OCI-LY7 (cell line): ENCODE data around the gene ITGA7. TPM values are rescaled to one million over a fixed set of nuclear protein-coding genes. Genes with fewer than 3 reads are reported as not detected.
A peak's percentile ranks its signal among the peaks of the same experiment; 100 is the strongest.

ENCODE experiments used
- BruUV-seq: library from RNA; stranded (reverse); fragments of 400-500 nt; replicated peaks from 2 replicates; lab custom pipeline; 2021; lab: Mats Ljungman, UMichigan
- CTCF ChIA-PET: fragments of 300-600 bp; sonication (Branson Sonifier 250); formaldehyde crosslinking; loops from one replicate; lab custom pipeline; 2022; ENCODE audit warnings: antibody characterized with exemption; ENCODE audit not compliant: unreplicated experiment; lab: Charles Lee
- POLR2A ChIA-PET: fragments of 300-600 bp; sonication (Branson Sonifier 250); formaldehyde crosslinking; loops from one replicate; lab custom pipeline; 2022; ENCODE audit warnings: antibody characterized with exemption; lab: Charles Lee
- DNase-seq: peaks from one replicate; pipeline ENCODE4 v3.0.0-alpha.2; 2015; ENCODE audit warnings: low spot score
- H2AFZ ChIP-seq: fragments of 200-600 bp; sonication (generic), shearing (Covaris generic); 2 replicates; pipeline ENCODE4 v1.6.1; 2014; ENCODE audit warnings: mild to moderate bottlenecking, antibody characterized with exemption, low read length, moderate library complexity
- H3K27ac ChIP-seq: fragments of 200-600 bp; sonication (generic); 2 replicates; pipeline ENCODE4 v1.5.1; 2014; ENCODE audit warnings: mixed run types, low read depth, mild to moderate bottlenecking, moderate library complexity, low read length, inconsistent platforms; ENCODE audit not compliant: poor library complexity, severe bottlenecking
- H3K36me3 ChIP-seq: fragments of 200-600 bp; sonication (generic); 2 replicates; pipeline ENCODE4 v1.6.1; 2014; ENCODE audit warnings: mild to moderate bottlenecking, antibody characterized with exemption, low read length, moderate library complexity, mixed read lengths; ENCODE audit not compliant: insufficient read depth
- H3K4me1 ChIP-seq: fragments of 200-600 bp; sonication (generic); 2 replicates; pipeline ENCODE4 v1.5.1; 2014; ENCODE audit warnings: mild to moderate bottlenecking, low read length; ENCODE audit not compliant: insufficient read depth, poor library complexity, severe bottlenecking
- H3K4me2 ChIP-seq: fragments of 200-600 bp; sonication (generic); 2 replicates; pipeline ENCODE4 v1.6.1; 2014; ENCODE audit warnings: mild to moderate bottlenecking, low read length
- H3K4me3 ChIP-seq: fragments of 200-600 bp; sonication (generic); 2 replicates; pipeline ENCODE4 v1.5.1; 2014; ENCODE audit warnings: mild to moderate bottlenecking, low read depth, low read length; ENCODE audit not compliant: poor library complexity, severe bottlenecking
- H3K79me2 ChIP-seq: fragments of 200-600 bp; sonication (generic); 2 replicates; pipeline ENCODE4 v1.6.1; 2016; ENCODE audit warnings: low read depth, mild to moderate bottlenecking, low read length, moderate library complexity, mixed read lengths; ENCODE audit not compliant: insufficient read depth
- H3K9me2 ChIP-seq: fragments of 200-600 bp; sonication (generic); 2 replicates; pipeline ENCODE4 v1.6.1; 2016; ENCODE audit warnings: mild to moderate bottlenecking, low read length, mixed read lengths; ENCODE audit not compliant: insufficient read depth
- H3K9me3 ChIP-seq: fragments of 200-600 bp; sonication (generic); 2 replicates; pipeline ENCODE4 v1.6.1; 2014; ENCODE audit warnings: mild to moderate bottlenecking, mixed run types, low read length, mixed read lengths
- H4K20me1 ChIP-seq: fragments of 200-600 bp; sonication (generic); 2 replicates; pipeline ENCODE4 v1.6.1; 2014; ENCODE audit warnings: mild to moderate bottlenecking, antibody characterized with exemption, low read length, moderate library complexity, mixed read lengths; ENCODE audit not compliant: insufficient read depth
- EZH2phosphoT487 ChIP-seq: fragments of 200-600 bp; sonication (generic); IDR thresholded peaks from 2 replicates; pipeline ENCODE4 v1.6.1; 2018; ENCODE audit warnings: low read depth, borderline replicate concordance, mild to moderate bottlenecking, mixed run types, antibody characterized with exemption, low read length, moderate library complexity, mixed read lengths
- intact Hi-C: fragments of 100-400 bp; cut with micrococcal nuclease; formaldehyde crosslinking; loops from one replicate; pipeline ENCODE4 v1.10.0; 2022; ENCODE audit not compliant: unreplicated experiment
- total RNA-seq, 2 experiments: library from RNA; depleted of rRNA in 1 of 2; stranded (reverse); fragments of >200 nt in 1 of 2; shearing (Covaris generic) in 1 of 2; gene quantifications; 2 replicates each; pipeline ENCODE4 v1.2.3, GENCODE V29; 2014 to 2022
- TF ChIP-seq, protein P1 (sequence below): fragments of 200-600 bp; sonication (generic); conservative IDR thresholded peaks from 2 replicates; pipeline ENCODE4 v1.5.1; 2014; ENCODE audit warnings: mild to moderate bottlenecking, antibody characterized with exemption, low read length, moderate library complexity, mixed read lengths

ITGA7 gene
- total RNA-seq, 2 experiments from 2014 or later = 1.5 to 4.0 TPM

DNA sequence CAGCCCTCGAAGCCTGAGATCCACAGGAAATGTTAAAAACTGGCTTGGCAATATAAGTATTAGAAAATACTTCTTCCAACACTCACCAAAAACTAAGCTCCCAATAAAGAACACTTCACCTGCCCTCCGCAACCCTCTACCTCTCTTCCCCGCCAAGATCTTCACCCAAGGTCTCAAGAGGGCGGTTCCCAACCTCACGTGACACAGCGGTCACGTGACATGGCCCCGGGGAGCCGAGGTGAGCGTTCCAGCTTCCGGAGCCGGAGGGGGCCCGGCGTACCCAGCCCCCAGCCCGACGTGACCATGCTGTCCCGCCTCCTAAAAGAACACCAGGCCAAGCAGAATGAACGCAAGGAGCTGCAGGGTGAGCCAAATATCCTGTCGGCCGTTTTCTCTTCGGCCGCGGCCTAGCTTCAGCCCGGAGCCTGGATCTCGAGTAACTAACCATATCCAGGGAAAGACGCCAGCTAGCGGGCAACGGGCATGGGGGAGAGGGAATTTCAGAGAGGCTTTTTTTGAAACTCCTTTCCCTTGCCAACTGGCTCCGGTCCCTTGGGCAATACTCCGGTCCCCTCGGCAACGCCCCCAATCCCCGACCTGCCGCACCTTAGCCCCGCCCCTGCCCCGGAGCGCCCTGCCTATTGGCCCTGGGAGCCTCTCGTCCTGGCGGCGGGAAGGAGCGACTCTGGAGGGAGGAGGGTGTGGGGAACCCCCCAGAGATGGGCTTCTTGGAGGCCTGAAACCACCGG lies 8.3 kb upstream of the ITGA7 start, which contains the start of gene BLOC1S1:
Gene BLOC1S1 (plus strand): TSS at position 214 of the 749 bp plus-strand sequence. CDS start 6 bp downstream, at position 220.
- peak within 1 kb of the TSS; percentile 81 for H3K27ac ChIP-seq
- H3K4me2 ChIP-seq = peak within 1 kb of the TSS; percentile 92
- ChIA-PET CTCF (interaction anchor here (1.0 to 1.4 kb wide), 4 partner anchors 9 to 42 kb away, joined by 3 to 8 read pairs (median 5); no protein-coding TSS in a partner anchor), POLR2A (interaction anchor here (0.6 to 2.7 kb wide), 13 partner anchors 10 to 734 kb away, joined by 3 to 14 read pairs (median 5); partner anchors contain the start of genes CD63 and ORMDL2)
- intact Hi-C loops = loop anchor here (1.0 to 5.0 kb wide), 2 partner anchors 13 to 44 kb away; partner anchors contain the start of gene CD63
- peak within 1 kb of the TSS; percentile 66 for H2AFZ ChIP-seq
- H3K9me3 ChIP-seq = no peaks in the 10 kb centered on the region
- TF ChIP-seq EZH2phosphoT487 = no peak
- TF ChIP-seq, protein P1, sequence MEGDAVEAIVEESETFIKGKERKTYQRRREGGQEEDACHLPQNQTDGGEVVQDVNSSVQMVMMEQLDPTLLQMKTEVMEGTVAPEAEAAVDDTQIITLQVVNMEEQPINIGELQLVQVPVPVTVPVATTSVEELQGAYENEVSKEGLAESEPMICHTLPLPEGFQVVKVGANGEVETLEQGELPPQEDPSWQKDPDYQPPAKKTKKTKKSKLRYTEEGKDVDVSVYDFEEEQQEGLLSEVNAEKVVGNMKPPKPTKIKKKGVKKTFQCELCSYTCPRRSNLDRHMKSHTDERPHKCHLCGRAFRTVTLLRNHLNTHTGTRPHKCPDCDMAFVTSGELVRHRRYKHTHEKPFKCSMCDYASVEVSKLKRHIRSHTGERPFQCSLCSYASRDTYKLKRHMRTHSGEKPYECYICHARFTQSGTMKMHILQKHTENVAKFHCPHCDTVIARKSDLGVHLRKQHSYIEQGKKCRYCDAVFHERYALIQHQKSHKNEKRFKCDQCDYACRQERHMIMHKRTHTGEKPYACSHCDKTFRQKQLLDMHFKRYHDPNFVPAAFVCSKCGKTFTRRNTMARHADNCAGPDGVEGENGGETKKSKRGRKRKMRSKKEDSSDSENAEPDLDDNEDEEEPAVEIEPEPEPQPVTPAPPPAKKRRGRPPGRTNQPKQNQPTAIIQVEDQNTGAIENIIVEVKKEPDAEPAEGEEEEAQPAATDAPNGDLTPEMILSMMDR = no peak
- H3K36me3 ChIP-seq = peaks cover 24% of the 10 kb centered on the region
- peak; percentile 97 for DNase-seq
- H3K4me1 ChIP-seq = peaks cover 28% of the 10 kb centered on the region
- H3K4me3 ChIP-seq = peak within 1 kb of the TSS; percentile 77
- no peaks in the 10 kb centered on the region for H3K9me2 ChIP-seq
- peaks cover 16% of the 10 kb centered on the region; the same call in 1 of the 2 replicates for H3K79me2 ChIP-seq
- no peaks in the 10 kb centered on the region for H4K20me1 ChIP-seq
- BruUV-seq = TSS peak; percentile 61

DNA sequence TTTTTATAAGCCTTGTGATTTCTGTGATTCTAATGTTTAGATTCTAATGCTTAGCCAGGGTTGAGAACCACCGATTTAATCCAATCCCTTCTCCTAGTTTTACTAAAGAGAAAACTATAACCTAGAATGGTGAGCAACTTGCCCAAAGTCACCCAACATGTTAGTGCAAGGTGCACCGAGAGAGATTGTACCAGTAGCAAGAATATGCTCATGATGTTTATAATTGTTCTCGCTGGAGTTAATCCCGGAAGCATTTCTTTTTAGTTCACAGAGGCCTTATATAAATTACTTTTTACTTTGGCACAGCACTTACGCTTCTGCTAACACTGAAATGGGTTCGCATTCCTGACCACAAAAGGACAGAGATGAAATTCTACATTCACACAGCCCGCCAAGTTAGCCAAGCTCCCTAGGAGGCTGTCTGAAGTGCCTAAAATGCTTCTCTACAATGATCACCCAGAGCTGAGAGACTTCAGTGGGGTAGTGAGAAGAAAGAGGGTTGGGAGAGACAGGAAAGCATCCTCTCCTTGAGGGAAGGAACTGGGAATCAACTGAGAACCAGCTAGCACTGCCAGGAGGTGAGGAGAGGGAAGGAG lies 7.6 kb upstream of the ITGA7 start:
- TSS peak; percentile 98 for BruUV-seq
- H3K4me2 ChIP-seq = peak overlapping the region; percentile 92
- intact Hi-C loops = loop anchor here (5.0 kb wide), 1 partner anchor 43 kb away; no protein-coding TSS in a partner anchor
- ChIA-PET POLR2A (interaction anchor here (0.7 to 2.7 kb wide), 9 partner anchors 9 to 103 kb away, joined by 3 to 14 read pairs (median 6); partner anchors contain the start of genes CD63 and ORMDL2), CTCF (interaction anchor here (1.0 to 1.4 kb wide), 4 partner anchors 9 to 42 kb away, joined by 3 to 8 read pairs (median 5); no protein-coding TSS in a partner anchor)
- H3K36me3 ChIP-seq = peaks cover 17% of the 10 kb centered on the region
- peak overlapping the region; percentile 66 for H2AFZ ChIP-seq
- no peak for DNase-seq
- H3K4me1 ChIP-seq = peaks cover 28% of the 10 kb centered on the region
- H4K20me1 ChIP-seq = no peaks in the 10 kb centered on the region
- no peak for TF ChIP-seq EZH2phosphoT487
- TF ChIP-seq, protein P1 = no peak
- H3K79me2 ChIP-seq = peaks cover 16% of the 10 kb centered on the region; the same call in 1 of the 2 replicates
- H3K9me3 ChIP-seq = no peaks in the 10 kb centered on the region
- peak overlapping the region; percentile 77 for H3K4me3 ChIP-seq
- H3K9me2 ChIP-seq = no peaks in the 10 kb centered on the region
- peak overlapping the region; percentile 81 for H3K27ac ChIP-seq
